ENCODE results near the gene EFCAB5.

DNA sequence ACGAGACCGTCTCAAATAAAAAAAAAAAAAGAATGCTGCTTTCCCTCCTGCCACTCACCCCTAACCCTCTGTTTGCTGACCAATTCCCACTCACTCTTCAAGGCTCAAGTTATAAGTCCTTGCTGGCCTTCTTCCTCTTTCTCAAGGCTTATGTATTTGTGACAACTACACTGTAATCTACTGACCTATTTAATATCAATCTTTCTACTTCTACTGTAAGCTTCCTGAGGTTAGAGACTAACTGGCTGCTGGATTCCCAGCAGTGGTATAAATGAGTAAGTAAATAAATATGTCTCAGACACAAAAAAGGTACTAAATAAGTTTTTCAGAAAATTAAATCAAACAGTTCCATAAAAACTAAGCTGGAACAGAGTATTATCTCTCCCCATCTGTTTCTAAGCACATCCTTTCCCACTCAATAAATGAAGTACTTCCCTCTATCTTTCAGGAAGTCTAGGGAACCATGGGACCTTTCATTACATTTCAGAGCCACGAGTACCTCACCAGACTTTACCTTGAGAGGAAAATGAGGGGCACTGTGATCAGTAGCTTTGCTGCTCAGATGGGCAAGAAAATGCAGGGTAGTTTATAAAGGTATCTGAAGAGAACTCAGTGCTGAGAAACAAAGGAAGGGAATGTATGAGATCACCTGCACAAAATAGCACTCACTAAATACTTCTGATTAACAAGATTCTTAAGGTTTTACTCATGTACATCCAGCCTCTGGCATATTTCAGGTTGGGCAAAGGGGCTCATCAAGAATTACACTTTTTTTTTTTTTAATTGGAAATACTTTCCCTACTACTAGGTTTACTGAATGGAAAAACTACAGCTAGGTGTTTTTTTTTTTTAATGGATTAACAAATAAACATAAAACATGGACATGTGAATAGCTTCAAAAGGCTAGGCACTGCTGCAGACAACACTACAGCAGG is 22.2 kb upstream of the EFCAB5 start:
- TF ChIP-seq, protein P1, sequence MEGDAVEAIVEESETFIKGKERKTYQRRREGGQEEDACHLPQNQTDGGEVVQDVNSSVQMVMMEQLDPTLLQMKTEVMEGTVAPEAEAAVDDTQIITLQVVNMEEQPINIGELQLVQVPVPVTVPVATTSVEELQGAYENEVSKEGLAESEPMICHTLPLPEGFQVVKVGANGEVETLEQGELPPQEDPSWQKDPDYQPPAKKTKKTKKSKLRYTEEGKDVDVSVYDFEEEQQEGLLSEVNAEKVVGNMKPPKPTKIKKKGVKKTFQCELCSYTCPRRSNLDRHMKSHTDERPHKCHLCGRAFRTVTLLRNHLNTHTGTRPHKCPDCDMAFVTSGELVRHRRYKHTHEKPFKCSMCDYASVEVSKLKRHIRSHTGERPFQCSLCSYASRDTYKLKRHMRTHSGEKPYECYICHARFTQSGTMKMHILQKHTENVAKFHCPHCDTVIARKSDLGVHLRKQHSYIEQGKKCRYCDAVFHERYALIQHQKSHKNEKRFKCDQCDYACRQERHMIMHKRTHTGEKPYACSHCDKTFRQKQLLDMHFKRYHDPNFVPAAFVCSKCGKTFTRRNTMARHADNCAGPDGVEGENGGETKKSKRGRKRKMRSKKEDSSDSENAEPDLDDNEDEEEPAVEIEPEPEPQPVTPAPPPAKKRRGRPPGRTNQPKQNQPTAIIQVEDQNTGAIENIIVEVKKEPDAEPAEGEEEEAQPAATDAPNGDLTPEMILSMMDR (IDR thresholded peaks at IDR 0.05; ENCODE audit: borderline replicate concordance, extremely low read depth, low read length, poor library complexity, severe bottlenecking) = no peak
- TF ChIP-seq EZH2 (IDR thresholded peaks at IDR 0.05; ENCODE audit: borderline replicate concordance, low read depth, low read length, severe bottlenecking) = no peak

All from DND-41 (cell line).